ENCODE measurements around the gene S100A16. TPM values are rescaled to one million over a fixed set of nuclear protein-coding genes. Genes with fewer than 3 reads are reported as not detected.

The S100A16 gene
- total RNA-seq, 1 donor from 2014 or later: 38.8 TPM

DNA sequence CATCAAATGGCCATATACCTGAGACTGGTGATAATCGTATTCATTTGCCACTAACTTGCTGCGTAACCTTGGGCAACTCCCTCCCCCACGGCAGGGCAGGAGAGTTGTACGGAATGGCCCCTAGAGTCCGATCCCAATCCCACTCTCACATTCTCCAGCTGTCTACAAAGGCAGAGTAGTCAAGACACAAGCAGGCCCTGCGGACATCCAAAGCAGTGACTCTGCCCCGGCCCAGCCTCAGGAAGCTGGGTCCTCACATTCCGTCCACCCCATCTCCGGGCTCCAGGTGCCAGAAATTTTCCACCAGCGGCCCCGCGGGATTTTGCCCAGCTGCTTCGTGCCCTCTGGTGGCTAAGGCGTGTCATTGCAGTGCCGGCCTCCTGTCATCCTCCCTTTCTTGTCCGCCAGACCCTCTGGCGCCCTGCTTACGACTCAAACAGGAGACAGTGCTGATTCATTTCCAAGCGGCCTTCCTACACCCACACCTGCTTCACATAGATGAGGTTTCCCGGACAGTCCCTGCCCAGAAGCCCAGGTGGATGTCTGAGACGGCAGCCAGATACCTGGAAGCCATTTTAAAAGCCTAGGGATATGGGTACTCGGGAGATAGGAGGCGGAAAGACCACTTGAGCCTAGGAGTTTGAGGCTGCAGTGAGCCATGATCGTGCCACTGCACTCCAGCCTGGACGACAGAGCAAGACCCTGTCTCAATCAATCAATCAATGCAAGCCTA lies 44.4 kb downstream of the S100A16 start:
- no peak for TF ChIP-seq CTCF (IDR thresholded peaks at IDR 0.05; ENCODE audit: borderline replicate concordance)
- H3K4me1 ChIP-seq: peaks cover 54% of the 10 kb centered on the region
- no peaks in the 10 kb centered on the region for H3K36me3 ChIP-seq
- intact Hi-C loops (cut with micrococcal nuclease): loop anchor here (5.0 to 10.0 kb wide), 2 partner anchors 36 to 54 kb away; no protein-coding TSS in a partner anchor
- H3K4me3 ChIP-seq: peak overlapping the region; percentile 51
- H3K9me3 ChIP-seq (replicated peaks): no peaks in the 10 kb centered on the region
- H3K27me3 ChIP-seq (ENCODE audit: low read depth): no peaks in the 10 kb centered on the region
- peak overlapping the region; percentile 91 for H3K27ac ChIP-seq (replicated peaks)
- DNase-seq: peak; percentile 90

- Histone ChIP-seq H3K36me3 (no peaks in the 10 kb centered on the region), H3K27me3 (ENCODE audit: low read depth) (no peaks in the 10 kb centered on the region), H3K4me3 (peak overlapping the region; percentile 51), H3K9me3 (replicated peaks) (no peaks in the 10 kb centered on the region), H3K4me1 (peaks cover 48% of the 10 kb centered on the region), H3K27ac (replicated peaks) (peak overlapping the region; percentile 91)
- intact Hi-C loops (cut with micrococcal nuclease): loop anchor here (5.0 to 10.0 kb wide), 2 partner anchors 35 to 53 kb away; no protein-coding TSS in a partner anchor
- no peak for DNase-seq
- TF ChIP-seq CTCF (IDR thresholded peaks at IDR 0.05; ENCODE audit: borderline replicate concordance): no peak
Observed at GRCh38 chr1:153567621-153568366, 45.1 kb downstream of the S100A16 start.

DNA sequence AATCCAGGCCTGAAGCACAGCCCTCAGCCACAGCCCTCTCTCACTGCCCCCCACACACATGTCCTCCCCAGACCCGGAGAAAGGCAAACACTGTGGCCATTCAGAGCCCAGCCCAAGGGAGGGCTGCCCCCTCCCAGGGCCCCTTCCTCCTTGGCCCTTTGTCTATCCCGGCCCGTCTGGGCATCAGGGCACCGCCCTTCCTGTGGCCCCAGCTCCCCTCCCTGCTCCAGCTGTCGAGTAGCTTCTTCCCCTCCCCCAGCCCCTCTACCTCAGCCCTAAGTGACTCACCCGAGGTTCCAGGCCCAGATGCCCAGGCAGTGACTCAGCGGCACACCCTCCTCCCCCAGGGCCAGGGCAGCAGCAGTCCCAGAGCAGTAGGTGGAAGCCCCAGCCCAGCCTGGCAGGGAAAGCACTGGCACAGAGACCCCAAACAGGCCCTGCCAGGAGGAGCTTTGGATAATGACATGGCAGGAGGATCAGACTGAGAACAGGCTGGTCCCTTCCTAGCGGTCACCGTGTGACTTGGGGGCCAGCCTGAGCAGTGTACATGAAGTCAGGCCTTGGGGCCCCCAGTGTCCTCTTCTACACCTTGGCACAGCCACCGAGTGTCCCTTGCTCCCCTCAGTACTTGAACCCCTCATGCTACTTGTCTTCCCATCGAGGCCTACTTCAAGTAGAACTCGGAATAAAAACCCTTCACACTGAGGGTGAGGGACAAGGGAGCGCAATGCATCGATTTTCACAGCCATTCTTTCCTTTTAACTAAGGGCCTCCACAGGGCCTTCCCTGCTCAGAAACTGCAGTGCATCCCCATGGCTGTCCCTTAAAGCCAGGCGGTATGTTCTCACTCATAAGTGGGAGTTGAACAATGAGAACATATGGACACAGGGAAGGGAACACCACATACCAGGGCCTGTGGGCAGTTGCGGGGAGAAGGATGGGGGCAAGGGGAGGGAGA lies 46.2 kb downstream of the S100A16 start:
- no peaks in the 10 kb centered on the region for H3K9me3 ChIP-seq (replicated peaks)
- H3K4me1 ChIP-seq: peaks cover 40% of the 10 kb centered on the region
- H3K36me3 ChIP-seq: no peaks in the 10 kb centered on the region
- H3K4me3 ChIP-seq: no peak overlapping the region
- no peak for TF ChIP-seq CTCF (IDR thresholded peaks at IDR 0.05; ENCODE audit: borderline replicate concordance)
- H3K27ac ChIP-seq (replicated peaks): peak overlapping the region; percentile 91
- intact Hi-C loops (cut with micrococcal nuclease): loop anchor here (5.0 to 10.0 kb wide), 2 partner anchors 34 to 52 kb away; no protein-coding TSS in a partner anchor
- DNase-seq: peak; percentile 92
- H3K27me3 ChIP-seq (ENCODE audit: low read depth): no peaks in the 10 kb centered on the region

DNA sequence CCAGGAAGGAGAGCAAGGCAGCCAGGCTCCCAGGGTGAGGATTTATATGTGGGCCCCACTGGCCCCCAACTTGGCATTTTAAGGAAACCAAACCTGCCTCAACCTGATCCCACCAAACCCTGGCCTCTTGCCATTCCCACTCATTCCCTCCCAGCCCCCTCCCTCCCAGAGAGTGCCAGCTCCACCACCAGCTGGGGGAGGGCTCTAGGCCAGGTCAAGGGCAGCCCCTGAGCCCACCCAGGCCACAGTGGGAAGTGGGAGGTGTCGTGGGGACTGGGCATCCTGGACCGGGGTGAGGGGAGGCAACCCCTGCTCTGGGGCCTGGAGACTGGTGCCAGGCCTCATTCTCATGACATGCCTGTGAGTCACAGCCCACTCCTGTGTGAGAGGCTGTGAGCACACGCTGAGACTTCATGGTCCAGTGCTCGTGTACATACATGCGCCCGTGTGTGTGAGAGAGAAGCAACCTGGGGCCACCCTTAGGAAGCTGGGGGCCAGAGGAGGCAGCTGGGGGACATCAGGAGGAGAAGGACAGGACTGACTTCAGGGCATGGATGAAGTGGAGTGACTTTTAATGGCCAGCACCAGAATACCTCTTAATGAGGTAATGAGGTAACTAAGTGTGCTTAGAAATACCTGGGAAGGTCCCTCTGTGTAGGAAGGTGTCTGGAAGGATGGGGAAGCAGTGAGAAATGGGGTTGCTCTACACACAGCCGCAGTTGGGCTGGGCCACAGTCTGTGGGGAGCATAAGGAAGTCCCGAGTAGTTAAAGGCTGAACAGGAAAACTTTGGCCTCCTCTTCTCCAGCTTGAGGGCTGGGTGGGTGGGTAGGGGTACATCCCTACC lies 47.2 kb downstream of the S100A16 start, which contains the start of gene S100A2:
Gene S100A2, minus strand, starts transcription at position 316 of the 846 bp plus-strand sequence. CDS start 1,967 bp downstream, outside the sequence.
- H3K36me3 ChIP-seq: no peaks in the 10 kb centered on the region
- H3K27ac ChIP-seq (replicated peaks): peak within 1 kb of the TSS; percentile 91
- no peak within 1 kb of the TSS for H3K4me3 ChIP-seq
- no peak for DNase-seq
- intact Hi-C loops (cut with micrococcal nuclease): loop anchor here (5.0 to 10.0 kb wide), 2 partner anchors 33 to 51 kb away; no protein-coding TSS in a partner anchor
- no peaks in the 10 kb centered on the region for H3K27me3 ChIP-seq (ENCODE audit: low read depth)
- TF ChIP-seq CTCF (IDR thresholded peaks at IDR 0.05; ENCODE audit: borderline replicate concordance): no peak
- no peaks in the 10 kb centered on the region for H3K9me3 ChIP-seq (replicated peaks)
- H3K4me1 ChIP-seq: peaks cover 40% of the 10 kb centered on the region

Data from left ventricle myocardium inferior (tissue), 1 donor.